Keratinocyte (primary cell): ENCODE results near the gene LCTL.

Experiments
- EZH2 ChIP-seq: IDR thresholded peaks from one replicate; pipeline ENCODE4 v1.6.1; 2012; ENCODE audit warnings: inconsistent platforms, mild to moderate bottlenecking, low read length, moderate library complexity
- TF ChIP-seq, protein P1 (sequence below), 3 experiments: IDR thresholded peaks in 1 of 3; conservative IDR thresholded peaks in 1 of 3; optimal IDR thresholded peaks in 1 of 3; 2 replicates in 2 of 3; 3 replicates in 1 of 3; pipeline versions ENCODE3 to v1.5.1; 2011; ENCODE audit warnings: low read length in 3 of 3, mild to moderate bottlenecking in 3 of 3, moderate library complexity in 2 of 3, control low read depth in 1 of 3, inconsistent platforms in 1 of 3; ENCODE audit not compliant: insufficient read depth in 2 of 3; ENCODE audit errors: extremely low read depth in 1 of 3

- no peak for TF ChIP-seq EZH2
- TF ChIP-seq, protein P1, sequence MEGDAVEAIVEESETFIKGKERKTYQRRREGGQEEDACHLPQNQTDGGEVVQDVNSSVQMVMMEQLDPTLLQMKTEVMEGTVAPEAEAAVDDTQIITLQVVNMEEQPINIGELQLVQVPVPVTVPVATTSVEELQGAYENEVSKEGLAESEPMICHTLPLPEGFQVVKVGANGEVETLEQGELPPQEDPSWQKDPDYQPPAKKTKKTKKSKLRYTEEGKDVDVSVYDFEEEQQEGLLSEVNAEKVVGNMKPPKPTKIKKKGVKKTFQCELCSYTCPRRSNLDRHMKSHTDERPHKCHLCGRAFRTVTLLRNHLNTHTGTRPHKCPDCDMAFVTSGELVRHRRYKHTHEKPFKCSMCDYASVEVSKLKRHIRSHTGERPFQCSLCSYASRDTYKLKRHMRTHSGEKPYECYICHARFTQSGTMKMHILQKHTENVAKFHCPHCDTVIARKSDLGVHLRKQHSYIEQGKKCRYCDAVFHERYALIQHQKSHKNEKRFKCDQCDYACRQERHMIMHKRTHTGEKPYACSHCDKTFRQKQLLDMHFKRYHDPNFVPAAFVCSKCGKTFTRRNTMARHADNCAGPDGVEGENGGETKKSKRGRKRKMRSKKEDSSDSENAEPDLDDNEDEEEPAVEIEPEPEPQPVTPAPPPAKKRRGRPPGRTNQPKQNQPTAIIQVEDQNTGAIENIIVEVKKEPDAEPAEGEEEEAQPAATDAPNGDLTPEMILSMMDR (optimal IDR thresholded peaks at IDR 0.05 in 1 of 3, IDR thresholded peaks at IDR 0.05 in 1 of 3, conservative IDR thresholded peaks at IDR 0.05 in 1 of 3; ENCODE audit: extremely low read depth in 1 of 3, insufficient read depth in 2 of 3, low read length in 3 of 3), result no peak
Observed at GRCh38 chr15:66599536-66600239, 33.9 kb upstream of the LCTL start.
